ENCODE measurements around the gene FOXL1.

DNA sequence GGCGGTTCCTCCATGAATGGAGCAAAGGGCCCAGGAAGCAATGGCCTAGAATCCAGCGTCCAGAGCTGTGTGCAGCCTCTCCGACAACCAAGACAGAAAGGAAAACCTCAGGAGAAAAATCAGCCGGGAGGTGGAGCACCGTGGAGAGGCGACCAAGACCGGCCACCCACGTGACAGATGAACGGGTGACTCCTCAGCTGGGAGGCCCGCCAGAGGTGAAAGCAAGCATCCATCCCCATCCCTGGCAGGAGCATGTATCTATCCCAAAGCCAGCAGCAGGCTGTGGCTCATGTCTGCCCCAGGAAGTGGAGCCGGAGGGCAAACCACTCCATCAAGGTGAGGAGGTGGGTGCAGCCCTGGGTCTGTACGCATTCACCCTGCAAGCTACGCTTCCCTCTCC lies 52.1 kb downstream of the FOXL1 start:
- TF ChIP-seq, protein P1, sequence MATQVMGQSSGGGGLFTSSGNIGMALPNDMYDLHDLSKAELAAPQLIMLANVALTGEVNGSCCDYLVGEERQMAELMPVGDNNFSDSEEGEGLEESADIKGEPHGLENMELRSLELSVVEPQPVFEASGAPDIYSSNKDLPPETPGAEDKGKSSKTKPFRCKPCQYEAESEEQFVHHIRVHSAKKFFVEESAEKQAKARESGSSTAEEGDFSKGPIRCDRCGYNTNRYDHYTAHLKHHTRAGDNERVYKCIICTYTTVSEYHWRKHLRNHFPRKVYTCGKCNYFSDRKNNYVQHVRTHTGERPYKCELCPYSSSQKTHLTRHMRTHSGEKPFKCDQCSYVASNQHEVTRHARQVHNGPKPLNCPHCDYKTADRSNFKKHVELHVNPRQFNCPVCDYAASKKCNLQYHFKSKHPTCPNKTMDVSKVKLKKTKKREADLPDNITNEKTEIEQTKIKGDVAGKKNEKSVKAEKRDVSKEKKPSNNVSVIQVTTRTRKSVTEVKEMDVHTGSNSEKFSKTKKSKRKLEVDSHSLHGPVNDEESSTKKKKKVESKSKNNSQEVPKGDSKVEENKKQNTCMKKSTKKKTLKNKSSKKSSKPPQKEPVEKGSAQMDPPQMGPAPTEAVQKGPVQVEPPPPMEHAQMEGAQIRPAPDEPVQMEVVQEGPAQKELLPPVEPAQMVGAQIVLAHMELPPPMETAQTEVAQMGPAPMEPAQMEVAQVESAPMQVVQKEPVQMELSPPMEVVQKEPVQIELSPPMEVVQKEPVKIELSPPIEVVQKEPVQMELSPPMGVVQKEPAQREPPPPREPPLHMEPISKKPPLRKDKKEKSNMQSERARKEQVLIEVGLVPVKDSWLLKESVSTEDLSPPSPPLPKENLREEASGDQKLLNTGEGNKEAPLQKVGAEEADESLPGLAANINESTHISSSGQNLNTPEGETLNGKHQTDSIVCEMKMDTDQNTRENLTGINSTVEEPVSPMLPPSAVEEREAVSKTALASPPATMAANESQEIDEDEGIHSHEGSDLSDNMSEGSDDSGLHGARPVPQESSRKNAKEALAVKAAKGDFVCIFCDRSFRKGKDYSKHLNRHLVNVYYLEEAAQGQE (IDR thresholded peaks at IDR 0.05; ENCODE audit: low read depth): no peak
- TF ChIP-seq EZH2phosphoT487 (IDR thresholded peaks at IDR 0.05; ENCODE audit: borderline replicate concordance) (no peak), CTCF (IDR thresholded peaks at IDR 0.05 in 2 of 3, conservative IDR thresholded peaks at IDR 0.05 in 1 of 3; ENCODE audit: borderline replicate concordance in 1 of 3, insufficient read depth in 1 of 3, low read depth in 2 of 3, low read length in 2 of 3) (no peak), ZNF274 (IDR thresholded peaks at IDR 0.05; ENCODE audit: low read depth, low read length) (no peak), YY1 (IDR thresholded peaks at IDR 0.05; ENCODE audit: extremely low read depth, insufficient replicate concordance, low read depth, low read length) (no peak)

All from HCT116 (cell line).